Measurements from ENCODE around the gene CYP21A2.
"Not testable (repeated sequence)": the region's sequence is repeated elsewhere in the genome, so short reads cannot be mapped to it uniquely, and the experiment has no call there.

CYP21A2 gene

GRCh38 chr6:32008616-32009015 lies 29.6 kb upstream of the CYP21A2 start:
- not testable (repeated sequence) for H3K36me3 ChIP-seq (ENCODE audit: control insufficient read depth, insufficient read depth, low read length)

GRCh38 chr6:32009537-32009936 lies 28.7 kb upstream of the CYP21A2 start:
- H3K27me3 ChIP-seq (ENCODE audit: control insufficient read depth, insufficient read depth, low read length); H3K27ac ChIP-seq (ENCODE audit: low read depth, low read length); H3K4me1 ChIP-seq (ENCODE audit: control insufficient read depth, insufficient read depth, low read length); H3K4me3 ChIP-seq (ENCODE audit: low read length); H3K36me3 ChIP-seq (ENCODE audit: control insufficient read depth, insufficient read depth, low read length); H3K9ac ChIP-seq (ENCODE audit: low read length): not testable (repeated sequence)

More at GRCh38 chr6:32008616-32009015, 29.6 kb upstream of the CYP21A2 start:
- H3K27ac ChIP-seq (ENCODE audit: low read depth, low read length); H3K9ac ChIP-seq (ENCODE audit: low read length); H3K27me3 ChIP-seq (ENCODE audit: control insufficient read depth, insufficient read depth, low read length); H3K4me1 ChIP-seq (ENCODE audit: control insufficient read depth, insufficient read depth, low read length); H3K4me3 ChIP-seq (ENCODE audit: low read length): not testable (repeated sequence)

GRCh38 chr6:32010856-32011530 lies 27.2 kb upstream of the CYP21A2 start:
- not testable (repeated sequence) for H3K9ac ChIP-seq (ENCODE audit: low read length); H3K27ac ChIP-seq (ENCODE audit: low read depth, low read length); H3K4me1 ChIP-seq (ENCODE audit: control insufficient read depth, insufficient read depth, low read length); H3K27me3 ChIP-seq (ENCODE audit: control insufficient read depth, insufficient read depth, low read length); H3K36me3 ChIP-seq (ENCODE audit: control insufficient read depth, insufficient read depth, low read length); H3K4me3 ChIP-seq (ENCODE audit: low read length)

- H3K4me3 ChIP-seq (ENCODE audit: low read length); H3K36me3 ChIP-seq (ENCODE audit: control insufficient read depth, insufficient read depth, low read length); H3K4me1 ChIP-seq (ENCODE audit: control insufficient read depth, insufficient read depth, low read length); H3K27me3 ChIP-seq (ENCODE audit: control insufficient read depth, insufficient read depth, low read length); H3K9ac ChIP-seq (ENCODE audit: low read length); H3K27ac ChIP-seq (ENCODE audit: low read depth, low read length): not testable (repeated sequence)
Observed at GRCh38 chr6:32012941-32013617, 25.1 kb upstream of the CYP21A2 start.

- not testable (repeated sequence) for H3K27me3 ChIP-seq (ENCODE audit: control insufficient read depth, insufficient read depth, low read length); H3K27ac ChIP-seq (ENCODE audit: low read depth, low read length); H3K4me3 ChIP-seq (ENCODE audit: low read length); H3K9ac ChIP-seq (ENCODE audit: low read length); H3K36me3 ChIP-seq (ENCODE audit: control insufficient read depth, insufficient read depth, low read length); H3K4me1 ChIP-seq (ENCODE audit: control insufficient read depth, insufficient read depth, low read length)
Observed at GRCh38 chr6:32013738-32014137, 24.5 kb upstream of the CYP21A2 start.

GRCh38 chr6:32014547-32014946 lies 23.7 kb upstream of the CYP21A2 start, which contains the start of gene C4B:
TSS of gene C4B (plus strand) at chr6:32014795. CDS start at chr6:32014846, 51 bp downstream.
- H3K36me3 ChIP-seq (ENCODE audit: control insufficient read depth, insufficient read depth, low read length); H3K4me3 ChIP-seq (ENCODE audit: low read length); H3K4me1 ChIP-seq (ENCODE audit: control insufficient read depth, insufficient read depth, low read length); H3K9ac ChIP-seq (ENCODE audit: low read length); H3K27ac ChIP-seq (ENCODE audit: low read depth, low read length); H3K27me3 ChIP-seq (ENCODE audit: control insufficient read depth, insufficient read depth, low read length): not testable (repeated sequence)

- H3K4me3 ChIP-seq (ENCODE audit: low read length); H3K4me1 ChIP-seq (ENCODE audit: control insufficient read depth, insufficient read depth, low read length); H3K27me3 ChIP-seq (ENCODE audit: control insufficient read depth, insufficient read depth, low read length); H3K27ac ChIP-seq (ENCODE audit: low read depth, low read length); H3K36me3 ChIP-seq (ENCODE audit: control insufficient read depth, insufficient read depth, low read length); H3K9ac ChIP-seq (ENCODE audit: low read length): not testable (repeated sequence)
Observed at GRCh38 chr6:32022100-32022499, 16.1 kb upstream of the CYP21A2 start.

- H3K27me3 ChIP-seq (ENCODE audit: control insufficient read depth, insufficient read depth, low read length); H3K36me3 ChIP-seq (ENCODE audit: control insufficient read depth, insufficient read depth, low read length); H3K4me1 ChIP-seq (ENCODE audit: control insufficient read depth, insufficient read depth, low read length); H3K4me3 ChIP-seq (ENCODE audit: low read length); H3K9ac ChIP-seq (ENCODE audit: low read length); H3K27ac ChIP-seq (ENCODE audit: low read depth, low read length): not testable (repeated sequence)
Observed at GRCh38 chr6:32028631-32029030, 9.6 kb upstream of the CYP21A2 start.

GRCh38 chr6:32029553-32029952 lies 8.7 kb upstream of the CYP21A2 start:
- H3K36me3 ChIP-seq (ENCODE audit: control insufficient read depth, insufficient read depth, low read length); H3K4me1 ChIP-seq (ENCODE audit: control insufficient read depth, insufficient read depth, low read length); H3K27ac ChIP-seq (ENCODE audit: low read depth, low read length); H3K27me3 ChIP-seq (ENCODE audit: control insufficient read depth, insufficient read depth, low read length); H3K9ac ChIP-seq (ENCODE audit: low read length); H3K4me3 ChIP-seq (ENCODE audit: low read length): not testable (repeated sequence)

- not testable (repeated sequence) for H3K9ac ChIP-seq (ENCODE audit: low read length); H3K36me3 ChIP-seq (ENCODE audit: control insufficient read depth, insufficient read depth, low read length); H3K4me1 ChIP-seq (ENCODE audit: control insufficient read depth, insufficient read depth, low read length); H3K27ac ChIP-seq (ENCODE audit: low read depth, low read length); H3K27me3 ChIP-seq (ENCODE audit: control insufficient read depth, insufficient read depth, low read length); H3K4me3 ChIP-seq (ENCODE audit: low read length)
Observed at GRCh38 chr6:32035283-32036013, 2.8 kb upstream of the CYP21A2 start.

GRCh38 chr6:32037136-32037535 lies 1.1 kb upstream of the CYP21A2 start:
- not testable (repeated sequence) for H3K4me3 ChIP-seq (ENCODE audit: low read length); H3K27me3 ChIP-seq (ENCODE audit: control insufficient read depth, insufficient read depth, low read length); H3K36me3 ChIP-seq (ENCODE audit: control insufficient read depth, insufficient read depth, low read length); H3K4me1 ChIP-seq (ENCODE audit: control insufficient read depth, insufficient read depth, low read length); H3K9ac ChIP-seq (ENCODE audit: low read length); H3K27ac ChIP-seq (ENCODE audit: low read depth, low read length)

GRCh38 chr6:32038878-32039277 lies 663 bp downstream of the CYP21A2 start:
- H3K4me3 ChIP-seq (ENCODE audit: low read length); H3K27ac ChIP-seq (ENCODE audit: low read depth, low read length); H3K9ac ChIP-seq (ENCODE audit: low read length); H3K4me1 ChIP-seq (ENCODE audit: control insufficient read depth, insufficient read depth, low read length); H3K27me3 ChIP-seq (ENCODE audit: control insufficient read depth, insufficient read depth, low read length); H3K36me3 ChIP-seq (ENCODE audit: control insufficient read depth, insufficient read depth, low read length): not testable (repeated sequence)

Measured in rectal smooth muscle tissue (tissue), 1 donor.